Epithelial cell of proximal tubule (primary cell): Measurements from ENCODE around the gene C1QTNF6. TPM values are rescaled to one million over a fixed set of nuclear protein-coding genes. Genes with fewer than 3 reads are reported as not detected.

ENCODE experiments used
- DNase-seq: peaks from one replicate; pipeline ENCODE4 v3.0.0-alpha.2; 2011; ENCODE audit warnings: low read depth
- H3K4me3 ChIP-seq: 2 replicates; pipeline ENCODE4 v1.5.1; 2011; ENCODE audit warnings: low read depth, mild to moderate bottlenecking, low read length
- CTCF ChIP-seq: conservative IDR thresholded peaks from 2 replicates; pipeline ENCODE4 v1.5.1; 2012; ENCODE audit warnings: low read depth, mild to moderate bottlenecking, low read length
- total RNA-seq: library from RNA; depleted of rRNA; stranded (reverse); fragments of >200 nt; gene quantifications from 2 replicates; pipeline ENCODE4 v1.2.3, GENCODE V29; 2015

The C1QTNF6 gene
- total RNA-seq, 1 donor from 2014 or later = 2.1 TPM

GRCh38 chr22:37197451-37198257 is 9.6 kb upstream of the C1QTNF6 start:
- no peak for DNase-seq
- peak overlapping the region; percentile 93 for H3K4me3 ChIP-seq
- no peak for TF ChIP-seq CTCF

GRCh38 chr22:37196539-37197450 is 8.7 kb upstream of the C1QTNF6 start:
- DNase-seq = no peak

GRCh38 chr22:37195921-37196320 is 7.9 kb upstream of the C1QTNF6 start:
- no peak for DNase-seq
- no peak overlapping the region for H3K4me3 ChIP-seq
- TF ChIP-seq CTCF = no peak

More at GRCh38 chr22:37196539-37197450, 8.7 kb upstream of the C1QTNF6 start:
- no peak overlapping the region for H3K4me3 ChIP-seq
- TF ChIP-seq CTCF = peak; percentile 29

GRCh38 chr22:37194750-37195149 is 6.7 kb upstream of the C1QTNF6 start:
- DNase-seq = no peak
- H3K4me3 ChIP-seq = no peak overlapping the region
- TF ChIP-seq CTCF = no peak

GRCh38 chr22:37193629-37194191 is 5.7 kb upstream of the C1QTNF6 start:
- H3K4me3 ChIP-seq = no peak overlapping the region
- no peak for TF ChIP-seq CTCF
- no peak for DNase-seq

GRCh38 chr22:37192741-37193140 is 4.7 kb upstream of the C1QTNF6 start:
- DNase-seq = no peak
- no peak for TF ChIP-seq CTCF

More at GRCh38 chr22:37192741-37193140, 4.7 kb upstream of the C1QTNF6 start:
- no peak overlapping the region for H3K4me3 ChIP-seq
